Hepatocyte (in vitro differentiated cells): ENCODE measurements around the gene NKX1-1. TPM values are rescaled to one million over a fixed set of nuclear protein-coding genes. Genes with fewer than 3 reads are reported as not detected.

ENCODE experiments used
- DNase-seq: peaks from one replicate; pipeline ENCODE4 v3.0.0-alpha.2; 2016; ENCODE audit warnings: low spot score
- H2AFZ ChIP-seq: fragments of 200-600 bp; sonication (generic); 2 replicates; pipeline ENCODE4 v1.6.0; 2016; ENCODE audit warnings: antibody characterized with exemption, mild to moderate bottlenecking
- H3K27ac ChIP-seq: fragments of 200-600 bp; sonication (generic); 2 replicates; pipeline ENCODE4 v1.5.1; 2016; ENCODE audit warnings: mild to moderate bottlenecking
- H3K27me3 ChIP-seq: fragments of 200-600 bp; sonication (generic); 2 replicates; pipeline ENCODE4 v1.6.1; 2016
- H3K36me3 ChIP-seq: fragments of 200-600 bp; sonication (generic); replicated peaks from 2 replicates; pipeline ENCODE4 v1.5.1; 2016; ENCODE audit warnings: low read depth; ENCODE audit not compliant: insufficient read depth
- H3K4me1 ChIP-seq: fragments of 200-600 bp; sonication (generic); 2 replicates; pipeline ENCODE4 v1.5.1; 2016; ENCODE audit warnings: mild to moderate bottlenecking, moderate library complexity; ENCODE audit not compliant: insufficient read depth
- H3K4me2 ChIP-seq: fragments of 200-600 bp; sonication (generic); 2 replicates; pipeline ENCODE4 v1.6.0; 2016
- H3K4me3 ChIP-seq: fragments of 200-600 bp; sonication (generic); 2 replicates; pipeline ENCODE4 v1.5.1; 2016; ENCODE audit warnings: mild to moderate bottlenecking
- H3K79me2 ChIP-seq: fragments of 200-600 bp; sonication (generic); 2 replicates; pipeline ENCODE4 v1.6.0; 2017; ENCODE audit warnings: mild to moderate bottlenecking
- H3K9me2 ChIP-seq: fragments of 200-600 bp; sonication (generic); replicated peaks from 2 replicates; pipeline ENCODE4 v1.6.0; 2017; ENCODE audit warnings: mild to moderate bottlenecking; ENCODE audit not compliant: insufficient read depth
- H3K9me3 ChIP-seq: fragments of 200-600 bp; sonication (generic); 2 replicates; pipeline ENCODE4 v1.5.1; 2016; ENCODE audit warnings: low read depth, mild to moderate bottlenecking
- H4K20me1 ChIP-seq: fragments of 200-600 bp; sonication (generic); 2 replicates; pipeline ENCODE4 v1.6.0; 2016; ENCODE audit warnings: mild to moderate bottlenecking; ENCODE audit not compliant: insufficient read depth, poor library complexity, severe bottlenecking
- EZH2 ChIP-seq: fragments of 200-600 bp; sonication (generic); IDR thresholded peaks from 2 replicates; pipeline ENCODE4 v1.6.1; 2016; ENCODE audit warnings: antibody characterized with exemption, mild to moderate bottlenecking, borderline replicate concordance
- EZH2phosphoT487 ChIP-seq: fragments of 200-600 bp; sonication (generic); IDR thresholded peaks from one replicate; pipeline ENCODE4 v1.6.1; 2018; ENCODE audit warnings: antibody characterized with exemption, mild to moderate bottlenecking, low read depth, moderate library complexity; ENCODE audit not compliant: unreplicated experiment, severe bottlenecking
- WGBS: methylation state at CpG from one replicate; pipeline ENCODE4 v1.1.6; 2016; ENCODE audit warnings: low lambda C conversion rate; ENCODE audit errors: missing lambda C conversion rate; 5-methylcytosine and 5-hydroxymethylcytosine counted together
- polyA plus RNA-seq: library from polyadenylated mRNA; unstranded; fragments of >200 nt; fragmentation: Nextera tagmentation; extraction: Ambion mirVana; gene quantifications from 2 replicates; pipeline ENCODE4 v1.2.1, GENCODE V29; 2016
- total RNA-seq: library from RNA; depleted of rRNA; stranded (reverse); fragments of >200 nt; gene quantifications from 2 replicates; pipeline ENCODE4 v1.2.3, GENCODE V29; 2014
- TF ChIP-seq, protein P1 (sequence below): fragments of 200-600 bp; sonication (generic); IDR thresholded peaks from 2 replicates; pipeline ENCODE4 v1.5.1; 2016; ENCODE audit warnings: antibody characterized with exemption, mild to moderate bottlenecking; ENCODE audit not compliant: poor library complexity

NKX1-1 gene
- total and polyA plus RNA-seq, 2 experiments from 2014 or later, result not detected

- Histone ChIP-seq H3K4me2 (no peak overlapping the region), H3K9me2 (no peaks in the 10 kb centered on the region), H3K36me3 (no peaks in the 10 kb centered on the region), H3K27me3 (peaks cover 67% of the 10 kb centered on the region), H3K27ac (no peak overlapping the region), H3K4me3 (no peak overlapping the region), H2AFZ (no peak overlapping the region), H3K4me1 (no peaks in the 10 kb centered on the region), H4K20me1 (no peaks in the 10 kb centered on the region), H3K79me2 (no peaks in the 10 kb centered on the region), H3K9me3 (no peaks in the 10 kb centered on the region)
- TF ChIP-seq, protein P1, sequence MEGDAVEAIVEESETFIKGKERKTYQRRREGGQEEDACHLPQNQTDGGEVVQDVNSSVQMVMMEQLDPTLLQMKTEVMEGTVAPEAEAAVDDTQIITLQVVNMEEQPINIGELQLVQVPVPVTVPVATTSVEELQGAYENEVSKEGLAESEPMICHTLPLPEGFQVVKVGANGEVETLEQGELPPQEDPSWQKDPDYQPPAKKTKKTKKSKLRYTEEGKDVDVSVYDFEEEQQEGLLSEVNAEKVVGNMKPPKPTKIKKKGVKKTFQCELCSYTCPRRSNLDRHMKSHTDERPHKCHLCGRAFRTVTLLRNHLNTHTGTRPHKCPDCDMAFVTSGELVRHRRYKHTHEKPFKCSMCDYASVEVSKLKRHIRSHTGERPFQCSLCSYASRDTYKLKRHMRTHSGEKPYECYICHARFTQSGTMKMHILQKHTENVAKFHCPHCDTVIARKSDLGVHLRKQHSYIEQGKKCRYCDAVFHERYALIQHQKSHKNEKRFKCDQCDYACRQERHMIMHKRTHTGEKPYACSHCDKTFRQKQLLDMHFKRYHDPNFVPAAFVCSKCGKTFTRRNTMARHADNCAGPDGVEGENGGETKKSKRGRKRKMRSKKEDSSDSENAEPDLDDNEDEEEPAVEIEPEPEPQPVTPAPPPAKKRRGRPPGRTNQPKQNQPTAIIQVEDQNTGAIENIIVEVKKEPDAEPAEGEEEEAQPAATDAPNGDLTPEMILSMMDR, result no peak
- TF ChIP-seq EZH2 (no peak), EZH2phosphoT487 (no peak)
- 56% methylated on average over 18 of the region's 27 CpGs for WGBS
- no peak for DNase-seq
These were observed 3.5 kb upstream of the NKX1-1 start for GRCh38 chr4:1409491-1410425.

DNA sequence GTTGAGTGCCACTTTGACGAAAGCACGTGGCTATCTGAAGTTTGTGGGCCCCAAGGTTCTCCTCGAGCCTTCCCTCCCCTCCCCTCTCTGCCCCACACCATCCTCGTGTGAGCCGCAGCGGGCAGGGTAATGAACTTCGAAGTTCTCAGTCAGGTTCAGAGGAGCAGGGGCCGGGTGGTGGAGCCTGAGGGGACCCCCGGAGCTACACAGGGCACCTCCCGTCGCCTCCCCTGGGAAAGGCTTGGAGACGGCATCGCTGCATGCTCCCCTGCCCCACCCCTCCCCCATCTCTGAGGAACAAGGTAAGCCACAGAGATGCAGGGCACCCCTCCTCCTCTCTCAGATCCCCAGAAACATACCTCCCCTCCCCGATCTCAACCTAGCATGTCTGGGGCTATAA is 2.8 kb upstream of the NKX1-1 start:
- Histone ChIP-seq H3K4me2 (no peak overlapping the region), H3K9me3 (no peaks in the 10 kb centered on the region), H3K4me1 (no peaks in the 10 kb centered on the region), H2AFZ (no peak overlapping the region), H3K79me2 (no peaks in the 10 kb centered on the region), H3K27ac (no peak overlapping the region), H3K9me2 (no peaks in the 10 kb centered on the region), H3K36me3 (no peaks in the 10 kb centered on the region), H4K20me1 (no peaks in the 10 kb centered on the region), H3K4me3 (no peak overlapping the region), H3K27me3 (peaks cover 74% of the 10 kb centered on the region)
- TF ChIP-seq EZH2 (no peak), EZH2phosphoT487 (no peak)
- TF ChIP-seq, protein P1, result no peak
- DNase-seq, result no peak
- WGBS, result 78% methylated on average over 9 of the region's 14 CpGs

GRCh38 chr4:1408418-1408817 is 2.2 kb upstream of the NKX1-1 start:
- TF ChIP-seq EZH2 (no peak), EZH2phosphoT487 (no peak)
- TF ChIP-seq, protein P1, result no peak
- Histone ChIP-seq H3K79me2 (no peaks in the 10 kb centered on the region), H3K27ac (no peak overlapping the region), H3K4me2 (no peak overlapping the region), H3K27me3 (peaks cover 70% of the 10 kb centered on the region), H3K9me2 (no peaks in the 10 kb centered on the region), H3K4me1 (no peaks in the 10 kb centered on the region), H3K36me3 (no peaks in the 10 kb centered on the region), H4K20me1 (no peaks in the 10 kb centered on the region), H2AFZ (no peak overlapping the region), H3K4me3 (no peak overlapping the region), H3K9me3 (no peaks in the 10 kb centered on the region)
- no peak for DNase-seq
- 42% methylated on average over 22 of the region's 22 CpGs for WGBS
